GM23338 (cell line): Measurements from ENCODE around the gene SMG7. TPM values are rescaled to one million over a fixed set of nuclear protein-coding genes. Genes with fewer than 3 reads are reported as not detected.

ENCODE experiments used
- ATAC-seq: fragments of 200-7000 bp; cut with Tn5 transposase; 3 replicates; pipeline ENCODE4 v1.9.1; 2020
- DNase-seq: peaks from one replicate; pipeline ENCODE4 v3.0.0-alpha.2; 2015; ENCODE audit warnings: low spot score
- H2AFZ ChIP-seq: fragments of 200-600 bp; sonication (generic); 2 replicates; pipeline ENCODE4 v1.8.0; 2016; ENCODE audit warnings: antibody characterized with exemption, mild to moderate bottlenecking, moderate library complexity
- H3F3A ChIP-seq: fragments of 200-600 bp; sonication (generic); replicated peaks from 2 replicates; pipeline ENCODE4 v1.8.0; 2017; ENCODE audit warnings: antibody characterized with exemption, mixed run types, low read depth
- H3K27ac ChIP-seq: fragments of 200-600 bp; sonication (generic); 2 replicates; pipeline ENCODE4 v1.6.1; 2016; ENCODE audit warnings: low read depth
- H3K27me3 ChIP-seq: fragments of 200-600 bp; sonication (generic); 2 replicates; pipeline ENCODE4 v1.8.0; 2016; ENCODE audit warnings: mild to moderate bottlenecking, mixed run types, moderate library complexity; ENCODE audit not compliant: insufficient read depth
- H3K36me3 ChIP-seq: fragments of 200-600 bp; sonication (generic); 2 replicates; pipeline ENCODE4 v1.8.0; 2016; ENCODE audit warnings: mild to moderate bottlenecking; ENCODE audit not compliant: insufficient read depth
- H3K4me1 ChIP-seq: fragments of 200-600 bp; sonication (generic); 2 replicates; pipeline ENCODE4 v1.8.0; 2016; ENCODE audit warnings: mild to moderate bottlenecking, moderate library complexity; ENCODE audit not compliant: insufficient read depth
- H3K4me2 ChIP-seq: fragments of 200-600 bp; sonication (generic); 2 replicates; pipeline ENCODE4 v1.7.1; 2017; ENCODE audit warnings: mixed run types
- H3K4me3 ChIP-seq: fragments of 200-600 bp; sonication (generic); 2 replicates; pipeline ENCODE4 v1.6.1; 2016; ENCODE audit warnings: mixed run types
- H3K79me2 ChIP-seq: fragments of 200-600 bp; sonication (generic); replicated peaks from 2 replicates; pipeline ENCODE4 v1.8.0; 2017; ENCODE audit warnings: mild to moderate bottlenecking; ENCODE audit not compliant: insufficient read depth
- H3K9me2 ChIP-seq: fragments of 200-600 bp; sonication (generic); 2 replicates; pipeline ENCODE4 v1.8.0; 2017; ENCODE audit not compliant: insufficient read depth
- H4K20me1 ChIP-seq: fragments of 200-600 bp; sonication (generic); replicated peaks from 2 replicates; pipeline ENCODE4 v1.8.0; 2017; ENCODE audit warnings: mild to moderate bottlenecking; ENCODE audit not compliant: insufficient read depth
- H3K27ac Mint-ChIP-seq: 2 replicates; pipeline ENCODE4 v1.8.0; 2020; ENCODE audit warnings: inconsistent platforms, mild to moderate bottlenecking, moderate library complexity, mixed read lengths
- H3K27me3 Mint-ChIP-seq: 3 replicates; pipeline ENCODE4 v1.8.0; 2022; ENCODE audit warnings: low read depth, mild to moderate bottlenecking, moderate library complexity, mixed read lengths, inconsistent platforms; ENCODE audit not compliant: insufficient read depth, poor library complexity
- H3K36me3 Mint-ChIP-seq: 3 replicates; pipeline ENCODE4 v1.8.0; 2021; ENCODE audit warnings: low read depth, mild to moderate bottlenecking, inconsistent platforms, moderate library complexity, mixed read lengths
- H3K4me1 Mint-ChIP-seq: 3 replicates; pipeline ENCODE4 v1.8.0; 2020; ENCODE audit warnings: mild to moderate bottlenecking, inconsistent platforms, mixed read lengths
- H3K4me3 Mint-ChIP-seq: 3 replicates; pipeline ENCODE4 v1.8.0; 2021; ENCODE audit warnings: moderate library complexity, mild to moderate bottlenecking, inconsistent platforms, mixed read lengths
- H3K9me3 Mint-ChIP-seq: 3 replicates; pipeline ENCODE4 v1.8.0; 2020; ENCODE audit warnings: moderate library complexity, mild to moderate bottlenecking, inconsistent platforms, mixed read lengths
- CREB1 ChIP-seq: fragments of 250-450 bp; sonication (Bioruptor Pico); IDR thresholded peaks from 2 replicates; pipeline ENCODE4 v1.5.0; 2020; ENCODE audit warnings: low read depth, mild to moderate bottlenecking, moderate library complexity
- ETS1 ChIP-seq: IDR thresholded peaks from 2 replicates; pipeline ENCODE4 v1.6.1; 2016; ENCODE audit warnings: antibody characterized with exemption
- EZH2 ChIP-seq: fragments of 200-600 bp; sonication (generic); IDR thresholded peaks from one replicate; pipeline ENCODE4 v1.8.0; 2017; ENCODE audit warnings: antibody characterized with exemption, mild to moderate bottlenecking, low read depth; ENCODE audit not compliant: unreplicated experiment
- EZH2phosphoT487 ChIP-seq: fragments of 200-600 bp; sonication (generic); IDR thresholded peaks from one replicate; pipeline ENCODE4 v1.8.1; 2018; ENCODE audit warnings: antibody characterized with exemption; ENCODE audit not compliant: unreplicated experiment
- JUNB ChIP-seq: IDR thresholded peaks from one replicate; pipeline ENCODE4 v1.6.1; 2016; ENCODE audit warnings: antibody characterized with exemption; ENCODE audit not compliant: unreplicated experiment
- POLR2AphosphoS5 ChIP-seq: IDR thresholded peaks from 2 replicates; pipeline ENCODE4 v1.6.1; 2016; ENCODE audit warnings: antibody characterized with exemption, low read depth
- STAT1 ChIP-seq: IDR thresholded peaks from one replicate; pipeline ENCODE4 v1.6.1; 2016; ENCODE audit warnings: antibody characterized with exemption; ENCODE audit not compliant: unreplicated experiment
- ZNF114 ChIP-seq: fragments of 250-450 bp; sonication (Bioruptor Pico); IDR thresholded peaks from 2 replicates; pipeline ENCODE4 v1.5.0; 2020; ENCODE audit warnings: mild to moderate bottlenecking, moderate library complexity
- ZNF331 ChIP-seq: fragments of 250-450 bp; sonication (Bioruptor Pico); IDR thresholded peaks from 2 replicates; pipeline ENCODE4 v1.5.0; 2020; ENCODE audit warnings: low read depth, mild to moderate bottlenecking, moderate library complexity
- polyA plus RNA-seq: library from polyadenylated mRNA; unstranded; fragments of >200 nt; fragmentation: Nextera tagmentation; extraction: Ambion mirVana; gene quantifications from 2 replicates; pipeline ENCODE4 v1.2.1, GENCODE V29; 2016
- total RNA-seq: library from RNA; depleted of rRNA; stranded (reverse); fragments of >200 nt; shearing (Covaris generic); gene quantifications from 2 replicates; pipeline ENCODE4 v1.2.3, GENCODE V29; 2014
- TF ChIP-seq, protein P1 (sequence below): IDR thresholded peaks from one replicate; pipeline ENCODE4 v1.6.1; 2018; ENCODE audit warnings: antibody characterized with exemption; ENCODE audit not compliant: unreplicated experiment
- TF ChIP-seq, protein P2 (sequence below), 2 experiments: fragments of 200-600 bp in 1 of 2; sonication (generic) in 1 of 2; conservative IDR thresholded peaks; 2 replicates each; pipeline versions ENCODE4 v1.5.1 to v1.6.1; 2016 to 2017; ENCODE audit warnings: antibody characterized with exemption in 2 of 2, low read depth in 2 of 2, mild to moderate bottlenecking in 2 of 2, moderate library complexity in 1 of 2

SMG7 gene
- total and polyA plus RNA-seq, 2 experiments from 2014 or later: 33.0 to 79.4 TPM

GRCh38 chr1:183553764-183554163 is 81.5 kb downstream of the SMG7 start (continued):
- TF ChIP-seq, protein P1, sequence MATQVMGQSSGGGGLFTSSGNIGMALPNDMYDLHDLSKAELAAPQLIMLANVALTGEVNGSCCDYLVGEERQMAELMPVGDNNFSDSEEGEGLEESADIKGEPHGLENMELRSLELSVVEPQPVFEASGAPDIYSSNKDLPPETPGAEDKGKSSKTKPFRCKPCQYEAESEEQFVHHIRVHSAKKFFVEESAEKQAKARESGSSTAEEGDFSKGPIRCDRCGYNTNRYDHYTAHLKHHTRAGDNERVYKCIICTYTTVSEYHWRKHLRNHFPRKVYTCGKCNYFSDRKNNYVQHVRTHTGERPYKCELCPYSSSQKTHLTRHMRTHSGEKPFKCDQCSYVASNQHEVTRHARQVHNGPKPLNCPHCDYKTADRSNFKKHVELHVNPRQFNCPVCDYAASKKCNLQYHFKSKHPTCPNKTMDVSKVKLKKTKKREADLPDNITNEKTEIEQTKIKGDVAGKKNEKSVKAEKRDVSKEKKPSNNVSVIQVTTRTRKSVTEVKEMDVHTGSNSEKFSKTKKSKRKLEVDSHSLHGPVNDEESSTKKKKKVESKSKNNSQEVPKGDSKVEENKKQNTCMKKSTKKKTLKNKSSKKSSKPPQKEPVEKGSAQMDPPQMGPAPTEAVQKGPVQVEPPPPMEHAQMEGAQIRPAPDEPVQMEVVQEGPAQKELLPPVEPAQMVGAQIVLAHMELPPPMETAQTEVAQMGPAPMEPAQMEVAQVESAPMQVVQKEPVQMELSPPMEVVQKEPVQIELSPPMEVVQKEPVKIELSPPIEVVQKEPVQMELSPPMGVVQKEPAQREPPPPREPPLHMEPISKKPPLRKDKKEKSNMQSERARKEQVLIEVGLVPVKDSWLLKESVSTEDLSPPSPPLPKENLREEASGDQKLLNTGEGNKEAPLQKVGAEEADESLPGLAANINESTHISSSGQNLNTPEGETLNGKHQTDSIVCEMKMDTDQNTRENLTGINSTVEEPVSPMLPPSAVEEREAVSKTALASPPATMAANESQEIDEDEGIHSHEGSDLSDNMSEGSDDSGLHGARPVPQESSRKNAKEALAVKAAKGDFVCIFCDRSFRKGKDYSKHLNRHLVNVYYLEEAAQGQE: no peak
- TF ChIP-seq JUNB (no peak), ZNF114 (CRISPR knock-in tag) (no peak), EZH2phosphoT487 (no peak), STAT1 (no peak), POLR2AphosphoS5 (no peak), ZNF331 (no peak), CREB1 (no peak)
- TF ChIP-seq, protein P2, sequence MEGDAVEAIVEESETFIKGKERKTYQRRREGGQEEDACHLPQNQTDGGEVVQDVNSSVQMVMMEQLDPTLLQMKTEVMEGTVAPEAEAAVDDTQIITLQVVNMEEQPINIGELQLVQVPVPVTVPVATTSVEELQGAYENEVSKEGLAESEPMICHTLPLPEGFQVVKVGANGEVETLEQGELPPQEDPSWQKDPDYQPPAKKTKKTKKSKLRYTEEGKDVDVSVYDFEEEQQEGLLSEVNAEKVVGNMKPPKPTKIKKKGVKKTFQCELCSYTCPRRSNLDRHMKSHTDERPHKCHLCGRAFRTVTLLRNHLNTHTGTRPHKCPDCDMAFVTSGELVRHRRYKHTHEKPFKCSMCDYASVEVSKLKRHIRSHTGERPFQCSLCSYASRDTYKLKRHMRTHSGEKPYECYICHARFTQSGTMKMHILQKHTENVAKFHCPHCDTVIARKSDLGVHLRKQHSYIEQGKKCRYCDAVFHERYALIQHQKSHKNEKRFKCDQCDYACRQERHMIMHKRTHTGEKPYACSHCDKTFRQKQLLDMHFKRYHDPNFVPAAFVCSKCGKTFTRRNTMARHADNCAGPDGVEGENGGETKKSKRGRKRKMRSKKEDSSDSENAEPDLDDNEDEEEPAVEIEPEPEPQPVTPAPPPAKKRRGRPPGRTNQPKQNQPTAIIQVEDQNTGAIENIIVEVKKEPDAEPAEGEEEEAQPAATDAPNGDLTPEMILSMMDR (conservative IDR thresholded peaks at IDR 0.05; ENCODE audit: low read depth in 2 of 2): no peak

DNA sequence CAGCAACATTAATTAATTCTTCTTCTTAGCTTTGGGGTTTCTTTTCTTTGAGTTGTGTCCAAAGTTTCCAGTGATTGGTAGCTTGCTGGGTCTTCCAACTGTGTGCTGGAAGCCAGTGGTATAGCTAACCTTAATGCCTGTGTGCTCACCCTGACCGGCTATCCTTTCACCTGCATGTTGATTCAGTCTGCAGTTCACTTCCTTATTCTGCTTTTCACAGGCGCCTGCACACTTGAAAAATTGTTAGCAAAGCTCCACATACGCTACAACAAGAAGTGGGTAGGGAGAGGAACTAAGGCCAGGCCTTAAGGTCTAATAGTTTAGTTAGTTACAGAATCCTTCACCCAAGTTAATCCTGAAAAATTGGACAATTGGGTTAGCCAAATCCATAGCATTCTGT is 82.3 kb downstream of the SMG7 start:
- H3K4me2 ChIP-seq: no peak overlapping the region
- H3F3A ChIP-seq: no peaks in the 10 kb centered on the region; the same call in 1 of the 2 replicates
- no peak overlapping the region for H2AFZ ChIP-seq
- no peak overlapping the region for H3K27ac Mint-ChIP-seq
- H3K9me3 Mint-ChIP-seq: no peaks in the 10 kb centered on the region
- no peaks in the 10 kb centered on the region for H3K9me2 ChIP-seq
- no peak overlapping the region for H3K27ac ChIP-seq
- H3K27me3 Mint-ChIP-seq: peaks cover 4% of the 10 kb centered on the region
- DNase-seq (no peak), ATAC-seq (no peak)
- peaks cover 32% of the 10 kb centered on the region for H3K36me3 ChIP-seq
- H3K4me1 Mint-ChIP-seq: peaks cover 5% of the 10 kb centered on the region; the same call in 1 of the 3 replicates
- H3K36me3 Mint-ChIP-seq: peaks cover 33% of the 10 kb centered on the region
- no peak overlapping the region for H3K4me3 ChIP-seq
- no peaks in the 10 kb centered on the region for H3K27me3 ChIP-seq
- H3K79me2 ChIP-seq: no peaks in the 10 kb centered on the region
- H4K20me1 ChIP-seq: no peaks in the 10 kb centered on the region; the same call in 1 of the 2 replicates
- H3K4me1 ChIP-seq: no peaks in the 10 kb centered on the region; the same call in 1 of the 2 replicates
- H3K4me3 Mint-ChIP-seq: no peak overlapping the region
- no peak for TF ChIP-seq POLR2AphosphoS5
- no peak for TF ChIP-seq ZNF331
- TF ChIP-seq CREB1: no peak
- TF ChIP-seq JUNB: no peak
- no peak for TF ChIP-seq EZH2
- no peak for TF ChIP-seq ETS1
- TF ChIP-seq, protein P1: no peak
- no peak for TF ChIP-seq ZNF114 (CRISPR knock-in tag)
